ENCODE measurements around the gene IFI6. TPM values are rescaled to one million over a fixed set of nuclear protein-coding genes. Genes with fewer than 3 reads are reported as not detected.
"Not testable (repeated sequence)": the region's sequence is repeated elsewhere in the genome, so short reads cannot be mapped to it uniquely, and the experiment has no call there.

The IFI6 gene
- total RNA-seq, 1 experiment from 2014 or later, result 14.8 TPM

GRCh38 chr1:27640514-27640913 lies 31.5 kb downstream of the IFI6 start:
- CTCF ChIA-PET; H3K4me3 ChIP-seq (replicated peaks in 1 of 2; ENCODE audit: low read depth in 1 of 2, low read length in 2 of 2); POLR2A ChIA-PET; ATAC-seq; BruUV-seq (replicated peaks); RAD21 ChIA-PET (ENCODE audit: low non-redundant PET in 1 of 2, low total read pairs in 2 of 2, uncharacterized antibody in 2 of 2, unreplicated experiment in 2 of 2); H3K36me3 ChIP-seq (ENCODE audit: control insufficient read depth in 1 of 2, insufficient read depth in 2 of 2, low read length in 2 of 2); H3K9me3 ChIP-seq (ENCODE audit: control insufficient read depth in 1 of 2, insufficient read depth in 1 of 2, low read depth in 1 of 2, low read length in 2 of 2); H3K79me2 ChIP-seq (ENCODE audit: insufficient read depth, low read length); H3K9me2 ChIP-seq (ENCODE audit: insufficient read depth); DNase-seq (ENCODE audit: low read depth, low spot score); intact Hi-C loops (cut with micrococcal nuclease); H3K27ac ChIP-seq (ENCODE audit: low read depth, low read length); H3K9ac ChIP-seq (ENCODE audit: low read length); H2AFZ ChIP-seq (ENCODE audit: low read depth, low read length, poor library complexity, severe bottlenecking); H3K4me2 ChIP-seq (ENCODE audit: low read length); H4K20me1 ChIP-seq (ENCODE audit: insufficient read depth); H3K27me3 ChIP-seq (ENCODE audit: insufficient read depth, low read length): not testable (repeated sequence)
- peaks cover 0 to 15% of the 10 kb centered on the region in 2 experiments; a peak in 2 of 4 replicates for H3K4me1 ChIP-seq (ENCODE audit: control insufficient read depth in 1 of 2, insufficient read depth in 2 of 2, low read length in 2 of 2)

DNA sequence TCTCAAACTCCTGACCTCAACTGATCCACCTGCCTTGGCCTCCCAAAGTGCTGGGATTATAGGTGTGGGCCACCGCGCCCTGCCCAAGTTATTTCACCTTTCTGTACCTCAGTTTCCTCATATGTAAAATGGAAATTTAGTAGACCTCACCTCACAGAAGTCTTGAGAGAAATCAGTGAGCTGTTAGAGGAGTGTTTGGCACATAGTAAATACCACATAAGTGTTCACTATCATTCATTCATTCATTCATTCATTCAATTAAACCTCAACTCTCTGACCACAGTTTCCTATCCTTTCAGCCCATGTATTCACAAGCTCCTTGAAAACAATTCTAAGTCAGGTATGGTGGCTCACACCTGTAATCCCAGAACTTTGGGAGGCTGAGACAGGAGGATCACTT lies 33.2 kb downstream of the IFI6 start:
- Histone ChIP-seq H3K4me2 (ENCODE audit: low read length) (no peak overlapping the region), H3K36me3 (ENCODE audit: control insufficient read depth in 1 of 2, insufficient read depth in 2 of 2, low read length in 2 of 2) (no peaks in the 10 kb centered on the region), H4K20me1 (ENCODE audit: insufficient read depth) (no peaks in the 10 kb centered on the region), H3K27ac (ENCODE audit: low read depth, low read length) (no peak overlapping the region), H3K4me1 (ENCODE audit: control insufficient read depth in 1 of 2, insufficient read depth in 2 of 2, low read length in 2 of 2) (peaks cover 0 to 9% of the 10 kb centered on the region in 2 experiments; a peak in 2 of 4 replicates), H3K4me3 (replicated peaks in 1 of 2; ENCODE audit: low read depth in 1 of 2, low read length in 2 of 2) (no peak overlapping the region), H3K9ac (ENCODE audit: low read length) (no peak overlapping the region), H3K79me2 (ENCODE audit: insufficient read depth, low read length) (no peaks in the 10 kb centered on the region), H2AFZ (ENCODE audit: low read depth, low read length, poor library complexity, severe bottlenecking) (no peak overlapping the region), H3K9me2 (ENCODE audit: insufficient read depth) (no peaks in the 10 kb centered on the region), H3K27me3 (ENCODE audit: insufficient read depth, low read length) (no peaks in the 10 kb centered on the region), H3K9me3 (ENCODE audit: control insufficient read depth in 1 of 2, insufficient read depth in 1 of 2, low read depth in 1 of 2, low read length in 2 of 2) (no peaks in the 10 kb centered on the region)
- RAD21 ChIA-PET (ENCODE audit: low non-redundant PET in 1 of 2, low total read pairs in 2 of 2, uncharacterized antibody in 2 of 2, unreplicated experiment in 2 of 2), result no interaction called here
- DNase-seq (ENCODE audit: low read depth, low spot score) (no peak), ATAC-seq (no peak)
- POLR2A ChIA-PET, result no interaction called here
- CTCF ChIA-PET, result no interaction called here
- intact Hi-C loops (cut with micrococcal nuclease), result no loop called here
- BruUV-seq (replicated peaks), result no TSS peak
- TF ChIP-seq CEBPB (IDR thresholded peaks at IDR 0.05; ENCODE audit: low read depth) (no peak), POLR2A (IDR thresholded peaks at IDR 0.05; ENCODE audit: borderline replicate concordance, extremely low read depth, insufficient read depth, insufficient read length) (no peak), EZH2 (IDR thresholded peaks at IDR 0.05) (no peak), CBX3 (IDR thresholded peaks at IDR 0.05; ENCODE audit: low read depth) (no peak), YY1 (IDR thresholded peaks at IDR 0.05; ENCODE audit: extremely low read depth, insufficient replicate concordance, low read depth, low read length) (no peak), ZFX (IDR thresholded peaks at IDR 0.05) (no peak), ZNF274 (IDR thresholded peaks at IDR 0.05; ENCODE audit: low read depth, low read length) (no peak), POLR2AphosphoS5 (IDR thresholded peaks at IDR 0.05; ENCODE audit: low read depth, low read length) (no peak), EZH2phosphoT487 (IDR thresholded peaks at IDR 0.05; ENCODE audit: borderline replicate concordance) (no peak), FOSL1 (IDR thresholded peaks at IDR 0.05; ENCODE audit: low read depth) (no peak), TCF7L2 (IDR thresholded peaks at IDR 0.05; ENCODE audit: borderline replicate concordance, extremely low read depth, insufficient read depth, insufficient read length) (no peak), EGR1 (IDR thresholded peaks at IDR 0.05; ENCODE audit: low read depth) (no peak)
- TF ChIP-seq, protein P1, sequence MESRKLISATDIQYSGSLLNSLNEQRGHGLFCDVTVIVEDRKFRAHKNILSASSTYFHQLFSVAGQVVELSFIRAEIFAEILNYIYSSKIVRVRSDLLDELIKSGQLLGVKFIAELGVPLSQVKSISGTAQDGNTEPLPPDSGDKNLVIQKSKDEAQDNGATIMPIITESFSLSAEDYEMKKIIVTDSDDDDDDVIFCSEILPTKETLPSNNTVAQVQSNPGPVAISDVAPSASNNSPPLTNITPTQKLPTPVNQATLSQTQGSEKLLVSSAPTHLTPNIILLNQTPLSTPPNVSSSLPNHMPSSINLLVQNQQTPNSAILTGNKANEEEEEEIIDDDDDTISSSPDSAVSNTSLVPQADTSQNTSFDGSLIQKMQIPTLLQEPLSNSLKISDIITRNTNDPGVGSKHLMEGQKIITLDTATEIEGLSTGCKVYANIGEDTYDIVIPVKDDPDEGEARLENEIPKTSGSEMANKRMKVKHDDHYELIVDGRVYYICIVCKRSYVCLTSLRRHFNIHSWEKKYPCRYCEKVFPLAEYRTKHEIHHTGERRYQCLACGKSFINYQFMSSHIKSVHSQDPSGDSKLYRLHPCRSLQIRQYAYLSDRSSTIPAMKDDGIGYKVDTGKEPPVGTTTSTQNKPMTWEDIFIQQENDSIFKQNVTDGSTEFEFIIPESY (IDR thresholded peaks at IDR 0.05; ENCODE audit: extremely low read depth, insufficient replicate concordance, low read length), result no peak
- TF ChIP-seq, protein P2, sequence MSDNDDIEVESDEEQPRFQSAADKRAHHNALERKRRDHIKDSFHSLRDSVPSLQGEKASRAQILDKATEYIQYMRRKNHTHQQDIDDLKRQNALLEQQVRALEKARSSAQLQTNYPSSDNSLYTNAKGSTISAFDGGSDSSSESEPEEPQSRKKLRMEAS (IDR thresholded peaks at IDR 0.05), result no peak
- TF ChIP-seq, protein P3, sequence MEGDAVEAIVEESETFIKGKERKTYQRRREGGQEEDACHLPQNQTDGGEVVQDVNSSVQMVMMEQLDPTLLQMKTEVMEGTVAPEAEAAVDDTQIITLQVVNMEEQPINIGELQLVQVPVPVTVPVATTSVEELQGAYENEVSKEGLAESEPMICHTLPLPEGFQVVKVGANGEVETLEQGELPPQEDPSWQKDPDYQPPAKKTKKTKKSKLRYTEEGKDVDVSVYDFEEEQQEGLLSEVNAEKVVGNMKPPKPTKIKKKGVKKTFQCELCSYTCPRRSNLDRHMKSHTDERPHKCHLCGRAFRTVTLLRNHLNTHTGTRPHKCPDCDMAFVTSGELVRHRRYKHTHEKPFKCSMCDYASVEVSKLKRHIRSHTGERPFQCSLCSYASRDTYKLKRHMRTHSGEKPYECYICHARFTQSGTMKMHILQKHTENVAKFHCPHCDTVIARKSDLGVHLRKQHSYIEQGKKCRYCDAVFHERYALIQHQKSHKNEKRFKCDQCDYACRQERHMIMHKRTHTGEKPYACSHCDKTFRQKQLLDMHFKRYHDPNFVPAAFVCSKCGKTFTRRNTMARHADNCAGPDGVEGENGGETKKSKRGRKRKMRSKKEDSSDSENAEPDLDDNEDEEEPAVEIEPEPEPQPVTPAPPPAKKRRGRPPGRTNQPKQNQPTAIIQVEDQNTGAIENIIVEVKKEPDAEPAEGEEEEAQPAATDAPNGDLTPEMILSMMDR (IDR thresholded peaks at IDR 0.05 in 2 of 3, conservative IDR thresholded peaks at IDR 0.05 in 1 of 3; ENCODE audit: borderline replicate concordance in 1 of 3, insufficient read depth in 1 of 3, low read depth in 2 of 3, low read length in 2 of 3), result no peak

All from HCT116 (cell line).